Mammary epithelial cell (primary cell): ENCODE measurements around the gene ANKRD55.

ENCODE experiments used
- CTCF ChIP-seq, 2 donors: IDR thresholded peaks in 1 of 2; conservative IDR thresholded peaks in 1 of 2; 2 replicates each; pipeline ENCODE4 v1.5.1; 2011 to 2012; ENCODE audit warnings: inconsistent platforms in 2 of 2, low read length in 2 of 2, mild to moderate bottlenecking in 2 of 2, control low read depth in 1 of 2, low read depth in 1 of 2; ENCODE audit not compliant: insufficient read depth in 1 of 2; ENCODE audit errors: extremely low read depth in 1 of 2
- EZH2 ChIP-seq: IDR thresholded peaks from 2 replicates; pipeline ENCODE4 v1.6.1; 2012; ENCODE audit warnings: low read length, inconsistent platforms, borderline replicate concordance

- TF ChIP-seq CTCF (conservative IDR thresholded peaks at IDR 0.05 in 1 of 2, IDR thresholded peaks at IDR 0.05 in 1 of 2; ENCODE audit: extremely low read depth in 1 of 2, insufficient read depth in 1 of 2, low read depth in 1 of 2, low read length in 2 of 2) (no peak), EZH2 (no peak)
Measured at GRCh38 chr5:56277573-56277972, 44.4 kb upstream of the ANKRD55 start.
